Lower lobe of right lung (tissue), 2 donors: ENCODE results near the gene AQP12A. TPM values are rescaled to one million over a fixed set of nuclear protein-coding genes. Genes with fewer than 3 reads are reported as not detected.

Experiments
- ATAC-seq, 2 donors: fragments of 200-7000 bp; cut with Tn5 transposase; one replicate each; pipeline ENCODE4 v1.9.1; 2020 to 2022; ENCODE audit warnings: mild to moderate bottlenecking in 2 of 2, moderate library complexity in 2 of 2
- DNase-seq: peaks from one replicate; pipeline ENCODE4 v3.0.0-alpha.2; 2020
- H3K27ac ChIP-seq: fragments of 200-600 bp; one replicate; pipeline ENCODE4 v1.8.0; 2022
- H3K27me3 ChIP-seq: fragments of 200-600 bp; one replicate; pipeline ENCODE4 v1.8.0; 2022; ENCODE audit warnings: low read depth
- H3K36me3 ChIP-seq: fragments of 200-600 bp; one replicate; pipeline ENCODE4 v1.8.0; 2022; ENCODE audit warnings: mild to moderate bottlenecking
- H3K4me1 ChIP-seq: fragments of 200-600 bp; one replicate; pipeline ENCODE4 v1.8.0; 2022
- H3K4me3 ChIP-seq: fragments of 200-600 bp; one replicate; pipeline ENCODE4 v1.8.0; 2022; ENCODE audit warnings: mild to moderate bottlenecking
- H3K9me3 ChIP-seq: fragments of 200-600 bp; one replicate; pipeline ENCODE4 v1.8.0; 2022
- CTCF ChIP-seq: fragments of 200-600 bp; IDR thresholded peaks from one replicate; pipeline ENCODE4 v1.8.0; 2022; ENCODE audit warnings: antibody characterized with exemption, mild to moderate bottlenecking
- intact Hi-C: fragments of 100-400 bp; cut with DNase I; formaldehyde crosslinking; loops from one replicate; pipeline ENCODE4 v1.11.0; 2022
- total RNA-seq: library from RNA; stranded (reverse); fragmentation: NEBNext Ultra II Directional; extraction: Animal tissue kit (Norgen Biotek cat#: 25700); gene quantifications from one replicate; pipeline ENCODE4 v1.2.1, GENCODE V29; 2021
- donor health status: DM: no; HTN: yes; CAD: no; lungs with severe emphysema.

AQP12A gene
- total RNA-seq, 1 donor from 2014 or later, result not detected

DNA sequence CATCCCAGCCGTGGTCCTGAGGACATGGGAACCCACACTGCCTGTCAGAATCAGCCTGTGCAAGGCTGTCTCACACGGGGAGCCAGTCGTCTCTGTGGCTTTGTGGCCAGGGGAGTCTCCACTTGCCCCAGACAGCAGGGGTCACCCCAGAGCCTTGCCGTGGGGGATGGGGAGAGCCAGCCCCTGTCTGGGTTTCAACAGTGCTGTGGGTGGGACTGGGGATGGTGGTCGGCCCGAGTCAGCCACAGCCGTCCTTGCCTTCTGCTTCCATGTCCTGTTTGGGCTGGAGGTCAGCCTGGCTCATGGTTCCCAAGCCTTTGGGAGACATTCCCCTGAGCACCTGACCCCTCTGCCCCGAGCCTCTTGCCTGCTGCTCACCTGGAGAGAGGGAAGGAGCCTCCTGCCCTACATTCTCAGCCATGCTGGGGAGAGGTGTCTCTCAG is 46.8 kb upstream of the AQP12A start:
- intact Hi-C loops, result no loop called here
- ATAC-seq (no peak), DNase-seq (no peak)
- Histone ChIP-seq H3K4me3 (no peak overlapping the region), H3K27ac (no peak overlapping the region), H3K9me3 (no peaks in the 10 kb centered on the region), H3K27me3 (peaks cover 33% of the 10 kb centered on the region), H3K36me3 (no peaks in the 10 kb centered on the region), H3K4me1 (no peaks in the 10 kb centered on the region)
- TF ChIP-seq CTCF, result no peak

DNA sequence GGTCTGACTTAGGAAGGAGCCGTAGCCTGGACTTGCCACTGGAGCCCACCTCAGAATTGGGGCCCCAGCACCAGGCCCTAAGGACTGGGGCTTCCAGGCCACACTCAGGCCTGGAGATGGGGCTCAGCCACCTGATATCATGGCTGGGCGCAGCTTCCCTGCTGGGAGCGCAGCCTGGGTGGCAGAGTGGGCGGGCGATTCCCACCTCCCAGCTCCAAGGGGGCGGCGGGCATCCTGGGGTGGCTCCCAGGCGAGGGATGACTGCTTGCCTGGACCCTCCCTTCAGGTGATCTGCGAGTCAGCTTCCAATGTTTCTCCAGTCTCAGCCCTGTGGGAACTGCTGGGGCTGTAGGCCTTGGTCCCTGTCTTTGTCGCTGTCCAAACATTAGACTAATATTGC is 46.3 kb upstream of the AQP12A start:
- no peaks in the 10 kb centered on the region for H3K9me3 ChIP-seq
- H3K27me3 ChIP-seq, result peaks cover 37% of the 10 kb centered on the region
- TF ChIP-seq CTCF, result no peak
- no peaks in the 10 kb centered on the region for H3K4me1 ChIP-seq
- no peaks in the 10 kb centered on the region for H3K36me3 ChIP-seq
- H3K27ac ChIP-seq, result no peak overlapping the region
- no peak overlapping the region for H3K4me3 ChIP-seq
- no peak for DNase-seq
- intact Hi-C loops, result no loop called here
- no peak for ATAC-seq

GRCh38 chr2:240645801-240646175 is 45.9 kb upstream of the AQP12A start:
- ATAC-seq (no peak), DNase-seq (no peak)
- peaks cover 41% of the 10 kb centered on the region for H3K27me3 ChIP-seq
- H3K27ac ChIP-seq, result no peak overlapping the region
- H3K9me3 ChIP-seq, result no peaks in the 10 kb centered on the region
- TF ChIP-seq CTCF, result no peak
- intact Hi-C loops, result no loop called here
- no peaks in the 10 kb centered on the region for H3K4me1 ChIP-seq
- H3K4me3 ChIP-seq, result no peak overlapping the region
- no peaks in the 10 kb centered on the region for H3K36me3 ChIP-seq

GRCh38 chr2:240646176-240646899 is 45.3 kb upstream of the AQP12A start:
- Histone ChIP-seq H3K4me1 (no peaks in the 10 kb centered on the region), H3K36me3 (no peaks in the 10 kb centered on the region), H3K9me3 (no peaks in the 10 kb centered on the region), H3K27ac (no peak overlapping the region), H3K4me3 (no peak overlapping the region), H3K27me3 (peaks cover 45% of the 10 kb centered on the region)
- no peak for TF ChIP-seq CTCF
- intact Hi-C loops, result no loop called here
- DNase-seq (no peak), ATAC-seq (no peak)

GRCh38 chr2:240646900-240647502 is 44.7 kb upstream of the AQP12A start:
- no peak overlapping the region for H3K27ac ChIP-seq
- DNase-seq, result no peak
- peaks cover 46% of the 10 kb centered on the region for H3K27me3 ChIP-seq
- no peak for TF ChIP-seq CTCF
- intact Hi-C loops, result no loop called here
- no peaks in the 10 kb centered on the region for H3K36me3 ChIP-seq
- H3K4me3 ChIP-seq, result no peak overlapping the region
- H3K9me3 ChIP-seq, result no peaks in the 10 kb centered on the region
- no peaks in the 10 kb centered on the region for H3K4me1 ChIP-seq
- no peak for ATAC-seq
